Measurements from ENCODE around the gene CERS6.
"Not testable (repeated sequence)": the region's sequence is repeated elsewhere in the genome, so short reads cannot be mapped to it uniquely, and the experiment has no call there.

The CERS6 gene

GRCh38 chr2:168767258-168767657, 311.2 kb downstream of the CERS6 start:
- DNase-seq (ENCODE audit: low read depth, low spot score), result no peak

GRCh38 chr2:168768357-168768756, 312.3 kb downstream of the CERS6 start:
- not testable (repeated sequence) for DNase-seq (ENCODE audit: low read depth, low spot score)

- DNase-seq (ENCODE audit: low read depth, low spot score), result no peak
Measured at GRCh38 chr2:168770796-168771195, 314.7 kb downstream of the CERS6 start.

- DNase-seq (ENCODE audit: low read depth, low spot score), result no peak
Measured at GRCh38 chr2:168772704-168773103, 316.6 kb downstream of the CERS6 start.

- DNase-seq (ENCODE audit: low read depth, low spot score), result no peak
Measured at GRCh38 chr2:168773128-168773527, 317.1 kb downstream of the CERS6 start.

GRCh38 chr2:168773719-168774521, 317.8 kb downstream of the CERS6 start:
- no peak for DNase-seq (ENCODE audit: low read depth, low spot score)

- no peak for DNase-seq (ENCODE audit: low read depth, low spot score)
Measured at GRCh38 chr2:168775837-168776236, 319.8 kb downstream of the CERS6 start.

GRCh38 chr2:168780669-168781071, 324.6 kb downstream of the CERS6 start:
- DNase-seq (ENCODE audit: low read depth, low spot score), result no peak

GRCh38 chr2:168781191-168781817, 325.2 kb downstream of the CERS6 start:
- no peak for DNase-seq (ENCODE audit: low read depth, low spot score)

- DNase-seq (ENCODE audit: low read depth, low spot score), result no peak
Measured at GRCh38 chr2:168782271-168782670, 326.2 kb downstream of the CERS6 start.

GRCh38 chr2:168784993-168785392, 328.9 kb downstream of the CERS6 start:
- DNase-seq (ENCODE audit: low read depth, low spot score), result no peak

GRCh38 chr2:168787098-168787781, 331.2 kb downstream of the CERS6 start:
- DNase-seq (ENCODE audit: low read depth, low spot score), result no peak

GRCh38 chr2:168787782-168788376, 331.8 kb downstream of the CERS6 start:
- no peak for DNase-seq (ENCODE audit: low read depth, low spot score)

- DNase-seq (ENCODE audit: low read depth, low spot score), result no peak
Measured at GRCh38 chr2:168789776-168790175, 333.7 kb downstream of the CERS6 start.

- no peak for DNase-seq (ENCODE audit: low read depth, low spot score)
Measured at GRCh38 chr2:168790226-168790902, 334.3 kb downstream of the CERS6 start.

- DNase-seq (ENCODE audit: low read depth, low spot score), result not testable (repeated sequence)
Measured at GRCh38 chr2:168791140-168791539, 335.1 kb downstream of the CERS6 start.

- DNase-seq (ENCODE audit: low read depth, low spot score), result no peak
Measured at GRCh38 chr2:168793596-168793995, 337.5 kb downstream of the CERS6 start.

- DNase-seq (ENCODE audit: low read depth, low spot score), result no peak
Measured at GRCh38 chr2:168794968-168795367, 338.9 kb downstream of the CERS6 start.

GRCh38 chr2:168796090-168796577, 340.1 kb downstream of the CERS6 start:
- DNase-seq (ENCODE audit: low read depth, low spot score), result no peak

GRCh38 chr2:168796583-168797285, 340.7 kb downstream of the CERS6 start:
- no peak for DNase-seq (ENCODE audit: low read depth, low spot score)

- DNase-seq (ENCODE audit: low read depth, low spot score), result no peak
Measured at GRCh38 chr2:168797286-168797655, 341.2 kb downstream of the CERS6 start.
